ENCODE measurements around the gene UBR7.

The UBR7 gene

GRCh38 chr14:93249128-93249831, 42.2 kb downstream of the UBR7 start:
- no peak for DNase-seq (ENCODE audit: low spot score)

- DNase-seq (ENCODE audit: low spot score), result no peak
Observed at GRCh38 chr14:93262446-93262845, 55.4 kb downstream of the UBR7 start.

GRCh38 chr14:93263416-93263815, 56.4 kb downstream of the UBR7 start:
- no peak for DNase-seq (ENCODE audit: low spot score)

GRCh38 chr14:93266127-93266526, 59.1 kb downstream of the UBR7 start:
- DNase-seq (ENCODE audit: low spot score), result no peak

GRCh38 chr14:93267149-93267711, 60.2 kb downstream of the UBR7 start:
- DNase-seq (ENCODE audit: low spot score), result no peak

GRCh38 chr14:93268406-93268805, 61.4 kb downstream of the UBR7 start:
- DNase-seq (ENCODE audit: low spot score), result no peak

- DNase-seq (ENCODE audit: low spot score), result no peak
Observed at GRCh38 chr14:93269341-93270068, 62.4 kb downstream of the UBR7 start.

- DNase-seq (ENCODE audit: low spot score), result no peak
Observed at GRCh38 chr14:93271111-93271510, 64.1 kb downstream of the UBR7 start.

- no peak for DNase-seq (ENCODE audit: low spot score)
Observed at GRCh38 chr14:93274055-93274806, 67.2 kb downstream of the UBR7 start.

- no peak for DNase-seq (ENCODE audit: low spot score)
Observed at GRCh38 chr14:93276031-93276716, 69.1 kb downstream of the UBR7 start.

Data from left forelimb (tissue), 1 donor.